IMR-90 (cell line): ENCODE data around the gene UGT1A1. TPM values are rescaled to one million over a fixed set of nuclear protein-coding genes. Genes with fewer than 3 reads are reported as not detected.

ENCODE experiments used
- ATAC-seq: fragments of 200-7000 bp; cut with Tn5 transposase; 2 replicates; pipeline ENCODE4 v1.9.1; 2020; ENCODE audit warnings: low read depth, mild to moderate bottlenecking, moderate library complexity
- BruUV-seq: library from RNA; stranded (reverse); fragments of 400-500 nt; replicated peaks from 2 replicates; lab custom pipeline; 2021; lab: Mats Ljungman, UMichigan
- CTCF ChIA-PET: fragments of 300-600 bp; formaldehyde crosslinking; extraction: SDS; loops from one replicate; lab custom pipeline; 2021; ENCODE audit warnings: antibody characterized with exemption; lab: Yijun Ruan, JAX
- POLR2A ChIA-PET: fragments of 300-600 bp; sonication (Branson Sonifier 250); formaldehyde crosslinking; loops from one replicate; lab custom pipeline; 2022; ENCODE audit warnings: antibody characterized with exemption; ENCODE audit not compliant: unreplicated experiment; lab: Charles Lee
- DNase-seq: peaks from one replicate; pipeline ENCODE4 v3.0.0; 2013
- H2AFZ ChIP-seq: replicated peaks from 2 replicates; pipeline ENCODE3; 2013; ENCODE audit warnings: low read length, mild to moderate bottlenecking; ENCODE audit not compliant: poor library complexity
- H2AK5ac ChIP-seq: 2 replicates; pipeline ENCODE4 v1.6.1; 2013; ENCODE audit warnings: low read depth, low read length, inconsistent platforms
- H2AK9ac ChIP-seq: replicated peaks from 2 replicates; pipeline ENCODE3; 2013; ENCODE audit warnings: mild to moderate bottlenecking, low read depth, low read length, moderate library complexity; ENCODE audit not compliant: poor library complexity
- H2BK120ac ChIP-seq: 2 replicates; pipeline ENCODE4 v1.6.1; 2013; ENCODE audit warnings: low read depth, low read length, inconsistent platforms
- H2BK15ac ChIP-seq: 3 replicates; pipeline ENCODE4 v1.6.1; 2013; ENCODE audit warnings: low read depth, low read length, inconsistent platforms
- H2BK20ac ChIP-seq: 2 replicates; pipeline ENCODE4 v1.6.1; 2013; ENCODE audit warnings: low read depth, mild to moderate bottlenecking, inconsistent platforms, low read length, moderate library complexity
- H2BK5ac ChIP-seq: 2 replicates; pipeline ENCODE4 v1.6.1; 2013; ENCODE audit warnings: mild to moderate bottlenecking, low read depth, low read length, inconsistent platforms; ENCODE audit not compliant: poor library complexity, severe bottlenecking
- H3K14ac ChIP-seq: replicated peaks from 2 replicates; pipeline ENCODE4 v1.6.1; 2013; ENCODE audit warnings: low read depth, low read length, inconsistent platforms
- H3K18ac ChIP-seq: 2 replicates; pipeline ENCODE4 v1.6.1; 2013; ENCODE audit warnings: low read depth, low read length, control low read depth
- H3K23ac ChIP-seq: 2 replicates; pipeline ENCODE4 v1.6.1; 2013; ENCODE audit warnings: low read depth, low read length, inconsistent platforms
- H3K27ac ChIP-seq: 2 replicates; pipeline ENCODE4 v1.5.1; 2013; ENCODE audit warnings: mild to moderate bottlenecking, control low read depth, low read length; ENCODE audit not compliant: insufficient read depth
- H3K27me3 ChIP-seq: 2 replicates; pipeline ENCODE4 v1.6.1; 2013; ENCODE audit warnings: low read length; ENCODE audit not compliant: control insufficient read depth, insufficient read depth
- H3K36me3 ChIP-seq: 2 replicates; pipeline ENCODE4 v1.6.1; 2013; ENCODE audit warnings: low read length, mixed read lengths; ENCODE audit not compliant: control insufficient read depth, insufficient read depth
- H3K4ac ChIP-seq: 2 replicates; pipeline ENCODE4 v1.6.1; 2013; ENCODE audit warnings: low read depth, low read length, inconsistent platforms
- H3K4me1 ChIP-seq: 2 replicates; pipeline ENCODE4 v1.6.1; 2013; ENCODE audit warnings: low read length, mixed read lengths; ENCODE audit not compliant: control insufficient read depth, insufficient read depth
- H3K4me2 ChIP-seq: 2 replicates; pipeline ENCODE4 v1.6.1; 2013; ENCODE audit warnings: low read depth, mild to moderate bottlenecking, control low read depth, low read length, moderate library complexity
- H3K4me3 ChIP-seq: 2 replicates; pipeline ENCODE4 v1.5.1; 2013; ENCODE audit warnings: low read depth, mild to moderate bottlenecking, control low read depth, low read length, moderate library complexity; ENCODE audit not compliant: insufficient read depth
- H3K56ac ChIP-seq: 2 replicates; pipeline ENCODE4 v1.6.1; 2013; ENCODE audit warnings: low read length, inconsistent platforms; ENCODE audit not compliant: insufficient read depth; ENCODE audit errors: extremely low read depth
- H3K79me1 ChIP-seq, 2 experiments: 2 replicates each; pipeline ENCODE4 v1.6.1; 2013; ENCODE audit warnings: low read length in 2 of 2, inconsistent platforms in 1 of 2, low read depth in 1 of 2
- H3K9ac ChIP-seq: 2 replicates; pipeline ENCODE4 v1.6.1; 2013; ENCODE audit warnings: low read depth, low read length, control low read depth
- H3K9me1 ChIP-seq: 2 replicates; pipeline ENCODE4 v1.6.1; 2013; ENCODE audit warnings: low read length, inconsistent platforms; ENCODE audit not compliant: insufficient read depth
- H3K9me3 ChIP-seq: 2 replicates; pipeline ENCODE4 v1.6.1; 2013; ENCODE audit warnings: low read length; ENCODE audit not compliant: control insufficient read depth, insufficient read depth
- H4K20me1 ChIP-seq: 2 replicates; pipeline ENCODE4 v1.6.1; 2013; ENCODE audit warnings: low read length, inconsistent platforms; ENCODE audit not compliant: insufficient read depth
- H4K5ac ChIP-seq: 2 replicates; pipeline ENCODE4 v1.6.1; 2013; ENCODE audit warnings: mild to moderate bottlenecking, low read depth, low read length, control low read depth
- H4K8ac ChIP-seq, 2 experiments: 2 replicates each; pipeline ENCODE4 v1.6.1; 2013; ENCODE audit warnings: low read depth in 2 of 2, low read length in 2 of 2, control low read depth in 1 of 2, inconsistent platforms in 1 of 2
- H4K91ac ChIP-seq: 2 replicates; pipeline ENCODE4 v1.6.1; 2013; ENCODE audit warnings: low read depth, low read length, inconsistent platforms; ENCODE audit not compliant: insufficient read depth
- BHLHE40 ChIP-seq: fragments of 150-350 bp; IDR thresholded peaks from 2 replicates; pipeline ENCODE4 v1.6.1; 2016; ENCODE audit warnings: mild to moderate bottlenecking, low read depth, low read length
- MAFK ChIP-seq: IDR thresholded peaks from 2 replicates; pipeline ENCODE4 v1.6.1; 2012; ENCODE audit warnings: low read depth, low read length, improper control_type of control experiment
- NFE2L2 ChIP-seq: fragments of 150-350 bp; IDR thresholded peaks from 2 replicates; pipeline ENCODE4 v1.6.1; 2016; ENCODE audit warnings: low read depth, mild to moderate bottlenecking, low read length
- POLR2A ChIP-seq: IDR thresholded peaks from 2 replicates; pipeline ENCODE4 v1.6.1; 2012; ENCODE audit warnings: mild to moderate bottlenecking, low read depth, low read length
- SMC3 ChIP-seq: fragments of 150-350 bp; IDR thresholded peaks from 2 replicates; pipeline ENCODE4 v1.6.1; 2016; ENCODE audit warnings: low read depth, mild to moderate bottlenecking, antibody characterized with exemption, low read length, moderate library complexity
- WGBS, 2 experiments: methylation state at CpG; one replicate each; pipeline versions ENCODE4 v1.1.5 to v1.1.7; 2013; ENCODE audit warnings: missing lambda C conversion rate in 2 of 2; ENCODE audit not compliant: insufficient read length in 1 of 2; ENCODE audit errors: extremely low coverage in 2 of 2; 5-methylcytosine and 5-hydroxymethylcytosine counted together
- dilution Hi-C: fragments of 300-500 bp; cut with HindIII; formaldehyde crosslinking; loops from one replicate; pipeline ENCODE4 v1.14.3; 2018; ENCODE audit warnings: low sequenced_read_pairs; ENCODE audit not compliant: unreplicated experiment
- in situ Hi-C: fragments of 300-500 bp; cut with MboI; formaldehyde crosslinking; loops from 3 replicates; pipeline ENCODE4 v1.14.3; 2019; ENCODE audit warnings: low sequenced_read_pairs, inconsistent platforms, mixed read lengths
- intact Hi-C: fragments of 100-400 bp; cut with micrococcal nuclease; formaldehyde crosslinking; loops from 2 replicates; pipeline ENCODE4 v1.10.0; 2022
- polyA plus RNA-seq, 3 experiments: library from polyadenylated mRNA; depleted of rRNA; stranded (reverse); fragments of >200 nt; gene quantifications; 2 replicates each; pipeline ENCODE4 v1.2.3, GENCODE V29; 2012; ENCODE audit warnings: low replicate concordance in 1 of 3
- total RNA-seq: library from RNA; depleted of rRNA; stranded (reverse); fragments of >200 nt; gene quantifications from 2 replicates; pipeline ENCODE4 v1.2.3, GENCODE V29; 2012
- TF ChIP-seq, protein P1 (sequence below): fragments of 150-350 bp; IDR thresholded peaks from 2 replicates; pipeline ENCODE4 v1.6.1; 2016; ENCODE audit warnings: low read depth, mild to moderate bottlenecking, low read length, moderate library complexity, borderline replicate concordance

The UGT1A1 gene
- total and polyA plus RNA-seq, 2 of the 4 experiments (the other 2 are of a cell fraction): not detected

DNA sequence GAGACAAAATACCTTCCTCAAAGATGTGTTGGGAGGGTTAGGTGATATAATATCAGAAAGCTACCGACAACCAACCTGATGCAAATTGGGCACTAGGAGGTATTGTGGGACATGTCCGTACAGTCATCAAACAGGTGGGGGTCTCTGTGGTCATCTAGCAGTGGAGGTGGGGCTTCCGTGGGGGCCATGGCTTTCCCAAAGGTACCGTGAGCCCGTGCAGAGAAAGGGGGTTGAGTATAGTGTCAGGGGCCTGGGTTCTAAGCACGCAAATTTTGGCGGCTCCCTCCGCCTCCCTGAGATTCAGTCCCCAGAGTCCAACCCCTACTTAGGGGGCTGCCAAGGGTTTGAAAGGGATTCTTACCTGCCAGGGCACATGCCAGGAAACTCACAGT is 61.6 kb downstream of the UGT1A1 start:
- Histone ChIP-seq H3K14ac (no peak overlapping the region), H2AK9ac (no peak overlapping the region), H3K9me1 (no peaks in the 10 kb centered on the region), H3K4me1 (no peaks in the 10 kb centered on the region), H3K4me3 (no peak overlapping the region), H2BK20ac (no peak overlapping the region), H3K79me1 (no peaks in the 10 kb centered on the region), H3K18ac (no peak overlapping the region), H4K8ac (no peak overlapping the region), H2AFZ (no peak overlapping the region), H4K91ac (no peak overlapping the region), H2BK15ac (no peak overlapping the region), H3K4me2 (no peak overlapping the region), H3K23ac (no peak overlapping the region), H3K27ac (no peak overlapping the region), H3K36me3 (no peaks in the 10 kb centered on the region), H2AK5ac (no peak overlapping the region), H3K27me3 (peaks cover 10% of the 10 kb centered on the region), H2BK120ac (no peak overlapping the region), H3K9ac (no peak overlapping the region), H4K20me1 (no peaks in the 10 kb centered on the region), H2BK5ac (no peak overlapping the region), H4K5ac (no peak overlapping the region), H3K56ac (no peak overlapping the region), H3K9me3 (no peaks in the 10 kb centered on the region), H3K4ac (no peak overlapping the region)
- TF ChIP-seq POLR2A (no peak), BHLHE40 (no peak), NFE2L2 (no peak), MAFK (no peak), SMC3 (no peak)
- TF ChIP-seq, protein P1, sequence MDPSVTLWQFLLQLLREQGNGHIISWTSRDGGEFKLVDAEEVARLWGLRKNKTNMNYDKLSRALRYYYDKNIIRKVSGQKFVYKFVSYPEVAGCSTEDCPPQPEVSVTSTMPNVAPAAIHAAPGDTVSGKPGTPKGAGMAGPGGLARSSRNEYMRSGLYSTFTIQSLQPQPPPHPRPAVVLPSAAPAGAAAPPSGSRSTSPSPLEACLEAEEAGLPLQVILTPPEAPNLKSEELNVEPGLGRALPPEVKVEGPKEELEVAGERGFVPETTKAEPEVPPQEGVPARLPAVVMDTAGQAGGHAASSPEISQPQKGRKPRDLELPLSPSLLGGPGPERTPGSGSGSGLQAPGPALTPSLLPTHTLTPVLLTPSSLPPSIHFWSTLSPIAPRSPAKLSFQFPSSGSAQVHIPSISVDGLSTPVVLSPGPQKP: no peak
- no TSS peak for BruUV-seq
- CTCF ChIA-PET: no interaction called here
- POLR2A ChIA-PET: no interaction called here
- in situ Hi-C loops (no loop called here), intact Hi-C loops (no loop called here), dilution Hi-C loops (no loop called here)
- WGBS, 2 experiments: no CpG with 5 or more reads among the region's 8 CpGs
- DNase-seq (no peak), ATAC-seq (no peak)
